Measurements from ENCODE around the gene AGAP1.
"Not testable (repeated sequence)": the region's sequence is repeated elsewhere in the genome, so short reads cannot be mapped to it uniquely, and the experiment has no call there.

The AGAP1 gene

GRCh38 chr2:235598532-235599531 lies 105.0 kb downstream of the AGAP1 start:
- no peak for DNase-seq (ENCODE audit: low read depth)
- TF ChIP-seq, protein P1, sequence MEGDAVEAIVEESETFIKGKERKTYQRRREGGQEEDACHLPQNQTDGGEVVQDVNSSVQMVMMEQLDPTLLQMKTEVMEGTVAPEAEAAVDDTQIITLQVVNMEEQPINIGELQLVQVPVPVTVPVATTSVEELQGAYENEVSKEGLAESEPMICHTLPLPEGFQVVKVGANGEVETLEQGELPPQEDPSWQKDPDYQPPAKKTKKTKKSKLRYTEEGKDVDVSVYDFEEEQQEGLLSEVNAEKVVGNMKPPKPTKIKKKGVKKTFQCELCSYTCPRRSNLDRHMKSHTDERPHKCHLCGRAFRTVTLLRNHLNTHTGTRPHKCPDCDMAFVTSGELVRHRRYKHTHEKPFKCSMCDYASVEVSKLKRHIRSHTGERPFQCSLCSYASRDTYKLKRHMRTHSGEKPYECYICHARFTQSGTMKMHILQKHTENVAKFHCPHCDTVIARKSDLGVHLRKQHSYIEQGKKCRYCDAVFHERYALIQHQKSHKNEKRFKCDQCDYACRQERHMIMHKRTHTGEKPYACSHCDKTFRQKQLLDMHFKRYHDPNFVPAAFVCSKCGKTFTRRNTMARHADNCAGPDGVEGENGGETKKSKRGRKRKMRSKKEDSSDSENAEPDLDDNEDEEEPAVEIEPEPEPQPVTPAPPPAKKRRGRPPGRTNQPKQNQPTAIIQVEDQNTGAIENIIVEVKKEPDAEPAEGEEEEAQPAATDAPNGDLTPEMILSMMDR (IDR thresholded peaks at IDR 0.05; ENCODE audit: insufficient read depth, low read depth, low read length, missing control alignments), result no peak
- no peak overlapping the region for H3K4me3 ChIP-seq (ENCODE audit: low read depth, low read length)

DNA sequence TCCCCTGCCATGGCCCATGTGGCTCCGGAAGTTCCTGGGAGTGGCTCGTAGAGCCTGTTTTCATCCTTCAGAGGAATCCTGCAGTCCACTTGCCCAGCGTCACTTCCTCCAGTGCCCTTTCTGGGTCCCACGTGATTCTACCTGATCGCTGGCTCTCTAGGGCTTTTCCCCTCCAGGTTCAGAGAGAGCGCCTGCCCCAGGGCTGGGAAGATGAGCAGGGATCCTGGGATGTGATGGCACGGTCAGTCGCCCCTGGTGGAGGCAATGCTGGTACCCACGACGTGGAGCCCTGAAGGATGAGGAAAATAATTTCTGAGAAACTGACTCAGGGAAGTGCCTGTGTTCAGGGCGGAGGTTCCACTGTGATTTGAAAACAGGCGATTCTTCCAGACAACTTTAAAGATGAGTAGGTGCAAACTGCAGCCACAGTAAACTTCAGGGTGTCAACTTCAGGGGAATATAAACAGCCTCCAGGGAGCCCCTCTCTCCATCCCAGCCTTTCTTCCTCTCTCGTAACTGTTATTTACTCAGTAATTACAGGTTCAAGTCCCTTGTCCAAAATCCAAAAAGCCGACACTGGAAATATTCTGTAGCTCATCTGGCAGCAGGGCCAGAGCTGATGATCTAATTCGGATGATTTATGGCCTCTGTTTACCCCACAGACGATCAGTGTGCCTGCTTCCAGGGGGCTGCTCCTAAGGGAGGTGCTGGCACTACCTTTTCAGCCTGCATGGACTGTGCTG lies 105.9 kb downstream of the AGAP1 start:
- DNase-seq (ENCODE audit: low read depth), result no peak
- TF ChIP-seq, protein P1 (IDR thresholded peaks at IDR 0.05; ENCODE audit: insufficient read depth, low read depth, low read length, missing control alignments), result no peak

GRCh38 chr2:235600406-235600805 lies 106.6 kb downstream of the AGAP1 start:
- DNase-seq (ENCODE audit: low read depth), result no peak
- TF ChIP-seq, protein P1 (IDR thresholded peaks at IDR 0.05; ENCODE audit: insufficient read depth, low read depth, low read length, missing control alignments), result no peak
- no peak overlapping the region for H3K4me3 ChIP-seq (ENCODE audit: low read depth, low read length)

More for the DNA sequence above, 105.9 kb downstream of the AGAP1 start:
- H3K4me3 ChIP-seq (ENCODE audit: low read depth, low read length), result no peak overlapping the region

DNA sequence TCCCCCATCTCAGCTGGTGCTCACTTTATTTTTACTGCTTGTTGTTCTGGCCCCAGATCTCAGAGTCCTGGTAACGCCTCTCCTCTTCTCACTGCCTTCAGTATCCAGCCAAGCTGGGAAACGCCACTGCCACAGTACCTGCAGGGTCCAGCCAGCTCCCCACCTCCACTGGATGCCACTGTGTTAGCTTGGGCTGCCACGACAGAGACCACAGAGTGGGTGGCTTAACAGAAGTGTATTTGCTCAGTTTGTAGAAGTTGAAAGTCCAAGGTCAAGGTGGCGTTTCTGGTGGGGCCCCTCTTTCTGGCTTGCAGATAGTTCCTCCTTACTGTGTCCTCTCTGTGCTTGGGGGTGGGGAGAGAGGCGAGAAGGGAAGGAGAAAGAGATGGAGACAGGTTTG lies 107.1 kb downstream of the AGAP1 start:
- TF ChIP-seq, protein P1 (IDR thresholded peaks at IDR 0.05; ENCODE audit: insufficient read depth, low read depth, low read length, missing control alignments), result no peak
- H3K4me3 ChIP-seq (ENCODE audit: low read depth, low read length), result no peak overlapping the region
- no peak for DNase-seq (ENCODE audit: low read depth)

DNA sequence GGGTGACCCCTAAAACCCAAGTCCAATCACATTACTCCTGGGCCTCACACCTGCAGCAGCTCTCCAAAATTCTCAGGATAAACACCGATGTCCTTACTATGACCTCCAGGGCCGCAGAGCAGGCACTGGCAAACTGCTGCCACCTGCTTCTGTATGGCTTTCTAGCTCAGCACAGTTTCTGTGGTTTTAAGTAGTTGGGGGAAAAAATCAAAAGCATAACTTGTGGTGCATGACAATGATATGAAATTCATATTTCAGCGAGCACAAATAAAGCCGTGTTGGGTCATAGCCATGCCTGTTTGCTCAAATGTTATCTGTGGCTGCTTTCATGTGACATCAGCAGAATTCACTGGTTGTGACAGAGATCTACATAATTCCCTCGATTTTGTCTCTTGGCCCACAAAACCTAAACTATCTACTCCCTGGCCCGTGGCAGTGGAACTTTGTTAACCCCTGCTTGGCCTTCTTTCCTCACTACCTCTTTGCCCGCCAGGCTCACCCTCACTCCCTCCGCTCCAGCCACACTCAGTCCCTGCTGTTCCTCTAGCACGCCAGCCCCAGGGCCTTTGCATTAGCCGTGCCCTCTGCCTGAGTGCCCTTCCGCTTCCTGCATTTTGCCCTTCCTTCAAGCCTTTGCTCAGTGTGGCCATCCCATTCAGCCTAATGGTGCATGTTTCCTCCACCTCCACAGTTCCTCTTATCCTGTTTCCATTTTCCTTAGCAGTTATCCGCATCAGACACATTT lies 108.3 kb downstream of the AGAP1 start:
- TF ChIP-seq, protein P1 (IDR thresholded peaks at IDR 0.05; ENCODE audit: insufficient read depth, low read depth, low read length, missing control alignments), result no peak
- no peak overlapping the region for H3K4me3 ChIP-seq (ENCODE audit: low read depth, low read length)
- no peak for DNase-seq (ENCODE audit: low read depth)

GRCh38 chr2:235602971-235603370 lies 109.1 kb downstream of the AGAP1 start:
- not testable (repeated sequence) for H3K4me3 ChIP-seq (ENCODE audit: low read depth, low read length); DNase-seq (ENCODE audit: low read depth)

All from GM12865 (cell line).